GM19467 (cell line): ENCODE measurements around the gene RPS18.
"Not testable (repeated sequence)": the region's sequence is repeated elsewhere in the genome, so short reads cannot be mapped to it uniquely, and the experiment has no call there.

Experiments
- ATAC-seq: cut with Tn5 transposase; IDR thresholded peaks from one replicate; pipeline ENCODE4 v1.9.1; 2021; ENCODE audit warnings: mild to moderate bottlenecking, moderate library complexity; ENCODE audit not compliant: unreplicated experiment

RPS18 gene

GRCh38 chr6:33272275-33273128 is 627 bp downstream of the RPS18 start:
- no peak for ATAC-seq

- no peak for ATAC-seq
These were observed 1.5 kb downstream of the RPS18 start for GRCh38 chr6:33273129-33273923.

- ATAC-seq, result no peak
These were observed 2.3 kb downstream of the RPS18 start for GRCh38 chr6:33273924-33274902.

GRCh38 chr6:33275795-33276580 is 4.1 kb downstream of the RPS18 start:
- ATAC-seq, result not testable (repeated sequence)

- ATAC-seq, result no peak
These were observed 4.6 kb downstream of the RPS18 start for GRCh38 chr6:33276581-33276863.

GRCh38 chr6:33276864-33277662 is 5.2 kb downstream of the RPS18 start, which contains the start of gene B3GALT4:
Gene B3GALT4 (plus strand): TSS chr6:33277123. CDS start chr6:33277420, 297 bp downstream.
- ATAC-seq, result peak; percentile 52

- ATAC-seq, result no peak
These were observed 6.0 kb downstream of the RPS18 start for GRCh38 chr6:33277663-33278391.

GRCh38 chr6:33278392-33278741 is 6.5 kb downstream of the RPS18 start:
- ATAC-seq, result no peak

- ATAC-seq, result no peak
These were observed 6.9 kb downstream of the RPS18 start for GRCh38 chr6:33278810-33279209.

GRCh38 chr6:33279257-33279695 is 7.4 kb downstream of the RPS18 start:
- ATAC-seq, result no peak

- no peak for ATAC-seq
These were observed 8.2 kb downstream of the RPS18 start for GRCh38 chr6:33279971-33280511.

- no peak for ATAC-seq
These were observed 8.7 kb downstream of the RPS18 start for GRCh38 chr6:33280539-33280938.

GRCh38 chr6:33285214-33285613 is 13.3 kb downstream of the RPS18 start:
- ATAC-seq, result not testable (repeated sequence)

- no peak for ATAC-seq
These were observed 15.4 kb downstream of the RPS18 start for GRCh38 chr6:33286946-33287914.

GRCh38 chr6:33288141-33288920 is 16.5 kb downstream of the RPS18 start:
- ATAC-seq, result no peak
